Measurements from ENCODE around the gene ARPP21. TPM values are rescaled to one million over a fixed set of nuclear protein-coding genes. Genes with fewer than 3 reads are reported as not detected.

The ARPP21 gene
- polyA plus RNA-seq, 1 donor (not counting 4 experiments of a cell fraction or from before 2014, with no cell fraction given), result not detected

GRCh38 chr3:35635407-35635806 lies 3.9 kb upstream of the ARPP21 start:
- H3K79me2 ChIP-seq (ENCODE audit: control insufficient read depth, insufficient read depth, low read length), result no peaks in the 10 kb centered on the region
- dilution Hi-C loops (cut with MboI; ENCODE audit: extremely low pct_ligation_motif_present, low sequenced_read_pairs), result no loop called here
- peaks cover 19% of the 10 kb centered on the region for H3K27me3 ChIP-seq (ENCODE audit: control insufficient read depth, extremely low read depth, insufficient read depth, low read length)
- no peak overlapping the region for H3K9ac ChIP-seq (ENCODE audit: control insufficient read depth, extremely low read depth, insufficient read depth, low read length)
- H4K20me1 ChIP-seq (ENCODE audit: control insufficient read depth, extremely low read depth, insufficient read depth, low read length), result no peaks in the 10 kb centered on the region
- H3K4me3 ChIP-seq (ENCODE audit: control insufficient read depth in 2 of 3, extremely low read depth in 1 of 3, insufficient read depth in 2 of 3, low read depth in 1 of 3, low read length in 3 of 3), result no peak overlapping the region
- H3K36me3 ChIP-seq (ENCODE audit: control insufficient read depth in 2 of 2, extremely low read depth in 1 of 2, insufficient read depth in 2 of 2, low read length in 2 of 2), result no peaks in the 10 kb centered on the region
- H3K4me2 ChIP-seq (ENCODE audit: control insufficient read depth, extremely low read depth, insufficient read depth, low read depth, low read length), result no peak overlapping the region
- TF ChIP-seq, protein P1, sequence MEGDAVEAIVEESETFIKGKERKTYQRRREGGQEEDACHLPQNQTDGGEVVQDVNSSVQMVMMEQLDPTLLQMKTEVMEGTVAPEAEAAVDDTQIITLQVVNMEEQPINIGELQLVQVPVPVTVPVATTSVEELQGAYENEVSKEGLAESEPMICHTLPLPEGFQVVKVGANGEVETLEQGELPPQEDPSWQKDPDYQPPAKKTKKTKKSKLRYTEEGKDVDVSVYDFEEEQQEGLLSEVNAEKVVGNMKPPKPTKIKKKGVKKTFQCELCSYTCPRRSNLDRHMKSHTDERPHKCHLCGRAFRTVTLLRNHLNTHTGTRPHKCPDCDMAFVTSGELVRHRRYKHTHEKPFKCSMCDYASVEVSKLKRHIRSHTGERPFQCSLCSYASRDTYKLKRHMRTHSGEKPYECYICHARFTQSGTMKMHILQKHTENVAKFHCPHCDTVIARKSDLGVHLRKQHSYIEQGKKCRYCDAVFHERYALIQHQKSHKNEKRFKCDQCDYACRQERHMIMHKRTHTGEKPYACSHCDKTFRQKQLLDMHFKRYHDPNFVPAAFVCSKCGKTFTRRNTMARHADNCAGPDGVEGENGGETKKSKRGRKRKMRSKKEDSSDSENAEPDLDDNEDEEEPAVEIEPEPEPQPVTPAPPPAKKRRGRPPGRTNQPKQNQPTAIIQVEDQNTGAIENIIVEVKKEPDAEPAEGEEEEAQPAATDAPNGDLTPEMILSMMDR (optimal IDR thresholded peaks at IDR 0.05 in 1 of 3, IDR thresholded peaks at IDR 0.05 in 1 of 3, conservative IDR thresholded peaks at IDR 0.05 in 1 of 3; ENCODE audit: extremely low read depth in 1 of 3, insufficient read depth in 2 of 3, low read length in 3 of 3), result no peak
- no peak overlapping the region for H2AFZ ChIP-seq (ENCODE audit: control insufficient read depth, low read length)
- H3K27ac ChIP-seq (ENCODE audit: control insufficient read depth, insufficient read depth, low read length), result no peak overlapping the region
- FAIRE-seq (no peak), DNase-seq (ENCODE audit: low read depth, low spot score) (no peak)
- no peaks in the 10 kb centered on the region for H3K9me3 ChIP-seq (ENCODE audit: control insufficient read depth, low read depth, low read length)
- H3K9me1 ChIP-seq (ENCODE audit: control insufficient read depth, extremely low read depth, insufficient read depth, low read length), result no peaks in the 10 kb centered on the region
- no peaks in the 10 kb centered on the region for H3K4me1 ChIP-seq (ENCODE audit: control insufficient read depth, extremely low read depth, insufficient read depth, low read length)

- Histone ChIP-seq H3K79me2 (ENCODE audit: control insufficient read depth, insufficient read depth, low read length) (no peaks in the 10 kb centered on the region), H2AFZ (ENCODE audit: control insufficient read depth, low read length) (no peak overlapping the region), H3K36me3 (ENCODE audit: control insufficient read depth in 2 of 2, extremely low read depth in 1 of 2, insufficient read depth in 2 of 2, low read length in 2 of 2) (no peaks in the 10 kb centered on the region), H3K4me1 (ENCODE audit: control insufficient read depth, extremely low read depth, insufficient read depth, low read length) (no peaks in the 10 kb centered on the region), H4K20me1 (ENCODE audit: control insufficient read depth, extremely low read depth, insufficient read depth, low read length) (no peaks in the 10 kb centered on the region), H3K4me2 (ENCODE audit: control insufficient read depth, extremely low read depth, insufficient read depth, low read depth, low read length) (no peak overlapping the region), H3K9ac (ENCODE audit: control insufficient read depth, extremely low read depth, insufficient read depth, low read length) (no peak overlapping the region), H3K9me1 (ENCODE audit: control insufficient read depth, extremely low read depth, insufficient read depth, low read length) (no peaks in the 10 kb centered on the region), H3K4me3 (ENCODE audit: control insufficient read depth in 2 of 3, extremely low read depth in 1 of 3, insufficient read depth in 2 of 3, low read depth in 1 of 3, low read length in 3 of 3) (no peak overlapping the region), H3K27me3 (ENCODE audit: control insufficient read depth, extremely low read depth, insufficient read depth, low read length) (peaks cover 22% of the 10 kb centered on the region), H3K27ac (ENCODE audit: control insufficient read depth, insufficient read depth, low read length) (no peak overlapping the region), H3K9me3 (ENCODE audit: control insufficient read depth, low read depth, low read length) (no peaks in the 10 kb centered on the region)
- no peak for FAIRE-seq
- TF ChIP-seq, protein P1 (optimal IDR thresholded peaks at IDR 0.05 in 1 of 3, IDR thresholded peaks at IDR 0.05 in 1 of 3, conservative IDR thresholded peaks at IDR 0.05 in 1 of 3; ENCODE audit: extremely low read depth in 1 of 3, insufficient read depth in 2 of 3, low read length in 3 of 3), result no peak
- no peak for TF ChIP-seq EZH2 (IDR thresholded peaks at IDR 0.05; ENCODE audit: low read length)
- no peak for DNase-seq (ENCODE audit: low read depth, low spot score)
- dilution Hi-C loops (cut with MboI; ENCODE audit: extremely low pct_ligation_motif_present, low sequenced_read_pairs), result no loop called here
These were observed 3.2 kb upstream of the ARPP21 start for GRCh38 chr3:35635926-35636683.
